Activated CD4-positive, alpha-beta T cell treated with anti-CD3 and anti-CD28 coated beads, Interleukin-2, amount 10 ng/mL, durations not matched to agents 7 days and 5 days (primary cell): ENCODE data around the gene PLAAT2. TPM values are rescaled to one million over a fixed set of nuclear protein-coding genes. Genes with fewer than 3 reads are reported as not detected.

ENCODE experiments used
- CTCF ChIA-PET: fragments of 350-600 bp; sonication (Branson Sonifier 250); formaldehyde crosslinking; loops from one replicate; lab custom pipeline; 2021; ENCODE audit warnings: antibody characterized with exemption; lab: Charles Lee
- POLR2A ChIA-PET: fragments of 350-600 bp; sonication (Branson Sonifier 250); formaldehyde crosslinking; loops from one replicate; lab custom pipeline; 2021; ENCODE audit warnings: antibody characterized with exemption; lab: Charles Lee
- DNase-seq: peaks from one replicate; pipeline ENCODE4 v3.0.0-alpha.2; 2020
- H3K27ac Mint-ChIP-seq: one replicate; pipeline ENCODE4 v1.8.0; 2021; ENCODE audit warnings: mild to moderate bottlenecking, moderate library complexity, mixed read lengths
- H3K27me3 Mint-ChIP-seq: one replicate; pipeline ENCODE4 v1.8.0; 2021; ENCODE audit warnings: mixed read lengths
- H3K36me3 Mint-ChIP-seq: one replicate; pipeline ENCODE4 v1.8.0; 2021; ENCODE audit warnings: low read depth, mixed read lengths
- H3K4me1 Mint-ChIP-seq: one replicate; pipeline ENCODE4 v1.8.0; 2021; ENCODE audit warnings: mixed read lengths
- H3K4me3 Mint-ChIP-seq: one replicate; pipeline ENCODE4 v1.8.0; 2021; ENCODE audit warnings: mild to moderate bottlenecking, moderate library complexity, mixed read lengths
- H3K9me3 Mint-ChIP-seq: one replicate; pipeline ENCODE4 v1.8.0; 2021; ENCODE audit warnings: mixed read lengths
- total RNA-seq, 2 experiments: library from RNA; stranded (reverse); gene quantifications; one replicate each; pipeline ENCODE4 v1.2.3, GENCODE V29; 2021

PLAAT2 gene
- total RNA-seq, 2 experiments from 2014 or later: 0.29 TPM; not detected in 1

DNA sequence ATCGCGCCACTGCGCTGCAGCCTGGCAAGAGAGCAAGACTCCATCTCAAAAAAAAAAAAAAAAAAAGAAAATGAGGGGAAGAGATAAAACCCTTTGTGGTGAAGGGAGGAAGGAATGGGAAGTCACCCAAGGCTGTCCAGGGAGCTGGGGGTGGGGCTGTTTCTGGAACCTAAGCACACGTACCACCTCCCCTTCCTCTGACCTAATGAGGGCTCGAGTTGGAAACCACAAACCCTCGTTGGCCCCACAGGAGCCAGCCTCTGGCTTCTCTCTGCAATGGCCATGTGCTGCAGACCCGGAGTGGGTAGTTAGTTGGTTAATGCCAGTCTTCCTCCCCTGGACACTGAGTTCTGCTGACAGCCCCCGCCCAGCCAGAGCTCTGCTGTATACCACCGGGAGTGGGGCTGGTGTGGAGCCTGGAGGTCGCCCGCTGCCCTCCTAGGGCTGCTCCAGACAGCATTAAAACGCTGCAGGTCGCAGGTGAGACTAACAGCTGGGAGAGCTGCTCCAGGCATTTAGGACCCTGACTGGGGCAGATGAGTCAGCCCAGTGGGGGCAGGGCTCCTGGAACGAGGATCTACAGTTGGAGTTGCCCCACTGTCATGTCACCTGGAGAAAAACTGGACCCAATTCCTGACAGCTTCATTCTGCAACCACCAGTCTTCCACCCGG is 57.2 kb downstream of the PLAAT2 start, which contains the start of gene LGALS12:
LGALS12 (plus strand) TSS at position 228 of the 672 bp plus-strand sequence; CDS start at position 603, 375 bp downstream.
- ChIA-PET POLR2A (no interaction called here), CTCF (interaction anchor here (0.6 to 1.6 kb wide), 3 partner anchors 15 to 487 kb away, joined by 3 to 5 read pairs (median 3); no protein-coding TSS in a partner anchor)
- Mint-ChIP-seq H3K9me3 (peaks cover 8% of the 10 kb centered on the region), H3K4me1 (peaks cover 18% of the 10 kb centered on the region), H3K27ac (peak within 1 kb of the TSS; percentile 57), H3K27me3 (peaks cover 2% of the 10 kb centered on the region), H3K4me3 (no peak within 1 kb of the TSS), H3K36me3 (peaks cover 7% of the 10 kb centered on the region)
- no peak for DNase-seq

GRCh38 chr11:63504933-63505586 is 58.1 kb downstream of the PLAAT2 start:
- H3K9me3 Mint-ChIP-seq: peaks cover 16% of the 10 kb centered on the region
- no peak overlapping the region for H3K27ac Mint-ChIP-seq
- H3K27me3 Mint-ChIP-seq: peaks cover 5% of the 10 kb centered on the region
- CTCF ChIA-PET: no interaction called here
- POLR2A ChIA-PET: no interaction called here
- peaks cover 13% of the 10 kb centered on the region for H3K36me3 Mint-ChIP-seq
- H3K4me1 Mint-ChIP-seq: peaks cover 18% of the 10 kb centered on the region
- no peak overlapping the region for H3K4me3 Mint-ChIP-seq
- DNase-seq: no peak

DNA sequence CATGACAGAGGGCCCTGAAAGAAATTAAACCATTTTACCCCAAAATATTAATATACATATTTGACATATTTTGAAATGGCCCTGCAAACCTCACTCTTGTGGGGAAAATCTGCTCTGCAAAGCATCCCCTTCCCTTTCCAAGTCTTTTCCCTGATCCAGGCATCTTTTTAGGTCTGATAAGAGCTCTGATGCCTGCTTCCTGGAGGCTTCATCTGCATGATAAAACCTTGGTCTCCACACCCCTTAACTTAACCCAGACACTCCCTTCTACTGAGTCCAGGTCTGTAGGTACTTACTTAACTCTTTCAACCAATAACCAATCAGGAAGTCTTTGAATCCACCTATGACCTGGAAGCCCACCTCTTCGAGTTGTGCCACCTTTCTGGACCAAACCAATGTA is 59.1 kb downstream of the PLAAT2 start:
- DNase-seq: no peak
- Mint-ChIP-seq H3K4me1 (peaks cover 18% of the 10 kb centered on the region), H3K9me3 (peaks cover 25% of the 10 kb centered on the region), H3K36me3 (peaks cover 13% of the 10 kb centered on the region), H3K4me3 (no peak overlapping the region), H3K27ac (no peak overlapping the region), H3K27me3 (peaks cover 5% of the 10 kb centered on the region)
- ChIA-PET POLR2A (no interaction called here), CTCF (no interaction called here)

DNA sequence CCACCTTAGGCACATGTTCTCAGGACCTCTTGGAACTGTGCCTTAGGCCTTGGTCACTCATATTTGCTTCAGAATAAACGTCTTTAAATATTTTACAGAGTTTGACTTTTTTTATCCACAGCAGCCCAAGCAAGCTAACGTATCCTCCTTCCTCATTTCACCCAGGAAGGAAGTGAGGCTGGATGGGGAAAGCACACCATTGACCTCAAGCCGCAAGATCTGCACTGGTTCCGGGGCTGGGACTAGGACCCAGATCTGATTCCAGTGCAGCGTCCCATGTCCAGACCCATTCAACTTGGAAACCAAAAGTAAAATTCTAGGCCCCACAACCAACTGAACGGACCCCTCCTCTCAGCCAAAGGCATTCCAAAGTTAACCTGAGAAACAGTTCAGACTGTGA is 59.7 kb downstream of the PLAAT2 start:
- ChIA-PET CTCF (no interaction called here), POLR2A (no interaction called here)
- no peak for DNase-seq
- Mint-ChIP-seq H3K4me3 (no peak overlapping the region), H3K9me3 (peaks cover 25% of the 10 kb centered on the region), H3K27ac (no peak overlapping the region), H3K36me3 (peaks cover 13% of the 10 kb centered on the region), H3K27me3 (peaks cover 5% of the 10 kb centered on the region), H3K4me1 (peaks cover 18% of the 10 kb centered on the region)

Other genes starting within 250 kb of the PLAAT2 start
- gene SLC22A9, start 193.6 kb downstream of the PLAAT2 start, total RNA-seq: not detected
- not detected for gene PLAAT5, start 72.2 kb downstream of the PLAAT2 start, total RNA-seq
- gene LGALS12, start 57.3 kb downstream of the PLAAT2 start, total RNA-seq: not detected
- 100 to 1,000 TPM; 136 to 137 TPM for gene PLAAT4, start 26.6 kb downstream of the PLAAT2 start, total RNA-seq
- 1 to 10 TPM; 1.3 to 1.9 TPM for gene PLAAT3, start 51.1 kb upstream of the PLAAT2 start, total RNA-seq
- 10 to 100 TPM; 35.8 to 37.3 TPM for gene ATL3, start 108.0 kb upstream of the PLAAT2 start, total RNA-seq
- 10 to 100 TPM; 65.9 to 72.7 TPM for gene RTN3, start 118.1 kb upstream of the PLAAT2 start, total RNA-seq
- 1 to 10 TPM; 1.1 TPM for gene ZFTA, start 205.4 kb upstream of the PLAAT2 start, total RNA-seq